WTC11 (cell line): ENCODE results near the gene ANO2. TPM values are rescaled to one million over a fixed set of nuclear protein-coding genes. Genes with fewer than 3 reads are reported as not detected.

Experiments used
- ATAC-seq: fragments of 200-7000 bp; cut with Tn5 transposase; 2 replicates; pipeline ENCODE4 v1.10.0; 2021; ENCODE audit warnings: mild to moderate bottlenecking, moderate library complexity
- CTCF ChIA-PET: fragments of 300-600 bp; sonication (Branson Sonifier 250); formaldehyde crosslinking; loops from one replicate; lab custom pipeline; 2021; ENCODE audit warnings: antibody characterized with exemption; lab: Charles Lee
- POLR2A ChIA-PET: fragments of 350-600 bp; sonication (Branson Sonifier 250); formaldehyde crosslinking; loops from one replicate; lab custom pipeline; 2021; ENCODE audit warnings: antibody characterized with exemption; lab: Charles Lee
- DNase-seq: peaks from one replicate; pipeline ENCODE4 v3.0.0; 2021; ENCODE audit warnings: low spot score
- H3K27ac Mint-ChIP-seq: 2 replicates; pipeline ENCODE4 v1.8.0; 2021; ENCODE audit warnings: mixed read lengths
- H3K27me3 Mint-ChIP-seq: 2 replicates; pipeline ENCODE4 v1.8.0; 2021; ENCODE audit warnings: low read depth, mild to moderate bottlenecking, moderate library complexity, mixed read lengths
- H3K36me3 Mint-ChIP-seq: 2 replicates; pipeline ENCODE4 v1.8.0; 2021; ENCODE audit warnings: mixed read lengths
- H3K4me1 Mint-ChIP-seq: 2 replicates; pipeline ENCODE4 v1.8.0; 2022; ENCODE audit warnings: mixed read lengths
- H3K4me3 Mint-ChIP-seq: 2 replicates; pipeline ENCODE4 v1.8.0; 2021; ENCODE audit warnings: mild to moderate bottlenecking, moderate library complexity, mixed read lengths
- H3K9me3 Mint-ChIP-seq: 2 replicates; pipeline ENCODE4 v1.8.0; 2021; ENCODE audit warnings: mixed read lengths
- ELF4 ChIP-seq: sonication (generic); formaldehyde crosslinking; IDR thresholded peaks from 2 replicates; pipeline ENCODE4 v1.8.1; 2022; ENCODE audit warnings: low read depth, mild to moderate bottlenecking, moderate library complexity, missing genetic modification reagents
- GABPB1 ChIP-seq: sonication (generic); formaldehyde crosslinking; IDR thresholded peaks from 2 replicates; pipeline ENCODE4 v1.8.1; 2023; ENCODE audit warnings: mild to moderate bottlenecking, missing genetic modification reagents
- IRF2 ChIP-seq: sonication (generic); formaldehyde crosslinking; IDR thresholded peaks from 2 replicates; pipeline ENCODE4 v1.8.0; 2022; ENCODE audit warnings: low read depth, missing genetic modification reagents, borderline replicate concordance
- KAT7 ChIP-seq: sonication (generic); formaldehyde crosslinking; IDR thresholded peaks from 2 replicates; pipeline ENCODE4 v1.8.1; 2023; ENCODE audit warnings: missing genetic modification reagents, mild to moderate bottlenecking, borderline replicate concordance
- RELA ChIP-seq: sonication (generic); formaldehyde crosslinking; IDR thresholded peaks from 2 replicates; pipeline ENCODE4 v1.8.1; 2022; ENCODE audit warnings: missing genetic modification reagents, mild to moderate bottlenecking, borderline replicate concordance
- RORB ChIP-seq: fragments of 250-450 bp; sonication (Bioruptor Pico); IDR thresholded peaks from 2 replicates; pipeline ENCODE4 v1.9.0; 2021; ENCODE audit warnings: mild to moderate bottlenecking
- TCF7 ChIP-seq: sonication (generic); formaldehyde crosslinking; IDR thresholded peaks from 2 replicates; pipeline ENCODE4 v1.8.0; 2022; ENCODE audit warnings: mild to moderate bottlenecking, low read depth, missing genetic modification reagents, moderate library complexity
- total RNA-seq: library from RNA; stranded (reverse); gene quantifications from 3 replicates; pipeline ENCODE4 v1.2.3, GENCODE V29; 2021
- TF ChIP-seq, protein P1 (sequence below): sonication (generic); formaldehyde crosslinking; IDR thresholded peaks from 2 replicates; pipeline ENCODE4 v1.8.1; 2022; ENCODE audit warnings: missing genetic modification reagents, borderline replicate concordance
- TF ChIP-seq, protein P2 (sequence below): sonication (generic); formaldehyde crosslinking; IDR thresholded peaks from 2 replicates; pipeline ENCODE4 v1.8.1; 2022; ENCODE audit warnings: low read depth, mild to moderate bottlenecking, moderate library complexity, missing genetic modification reagents, borderline replicate concordance
- TF ChIP-seq, protein P3 (sequence below): sonication (generic); formaldehyde crosslinking; IDR thresholded peaks from 2 replicates; pipeline ENCODE4 v1.8.0; 2023; ENCODE audit warnings: missing genetic modification reagents
- TF ChIP-seq, protein P4 (sequence below): sonication (generic); formaldehyde crosslinking; IDR thresholded peaks from 2 replicates; pipeline ENCODE4 v1.8.1; 2023; ENCODE audit warnings: mild to moderate bottlenecking, missing genetic modification reagents, borderline replicate concordance
- TF ChIP-seq, protein P5 (sequence below): sonication (generic); formaldehyde crosslinking; IDR thresholded peaks from 2 replicates; pipeline ENCODE4 v1.8.1; 2023; ENCODE audit warnings: mild to moderate bottlenecking, missing genetic modification reagents

Gene ANO2
- total RNA-seq, 1 experiment from 2014 or later, result 2.8 TPM

DNA sequence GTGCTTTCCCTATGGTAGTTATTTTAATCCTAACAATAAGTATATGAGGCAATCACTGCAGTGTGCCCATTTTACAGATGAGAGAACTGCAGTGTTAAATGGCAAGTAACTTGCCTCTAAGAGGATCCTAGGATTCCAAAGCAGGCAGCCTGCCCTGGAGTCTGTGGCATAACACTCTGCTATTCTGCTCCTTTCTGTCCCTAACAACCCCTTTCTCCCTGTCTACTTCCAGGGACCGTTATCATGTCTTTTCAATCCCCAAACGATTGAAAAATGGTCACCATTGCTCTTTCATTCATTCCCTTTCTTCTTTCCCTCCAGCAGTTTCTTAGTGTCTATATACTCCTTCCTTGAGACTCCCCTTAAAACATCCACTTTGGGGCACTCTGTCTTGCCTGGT, 1.3 kb upstream of the ANO2 start (continued):
- TF ChIP-seq, protein P1, sequence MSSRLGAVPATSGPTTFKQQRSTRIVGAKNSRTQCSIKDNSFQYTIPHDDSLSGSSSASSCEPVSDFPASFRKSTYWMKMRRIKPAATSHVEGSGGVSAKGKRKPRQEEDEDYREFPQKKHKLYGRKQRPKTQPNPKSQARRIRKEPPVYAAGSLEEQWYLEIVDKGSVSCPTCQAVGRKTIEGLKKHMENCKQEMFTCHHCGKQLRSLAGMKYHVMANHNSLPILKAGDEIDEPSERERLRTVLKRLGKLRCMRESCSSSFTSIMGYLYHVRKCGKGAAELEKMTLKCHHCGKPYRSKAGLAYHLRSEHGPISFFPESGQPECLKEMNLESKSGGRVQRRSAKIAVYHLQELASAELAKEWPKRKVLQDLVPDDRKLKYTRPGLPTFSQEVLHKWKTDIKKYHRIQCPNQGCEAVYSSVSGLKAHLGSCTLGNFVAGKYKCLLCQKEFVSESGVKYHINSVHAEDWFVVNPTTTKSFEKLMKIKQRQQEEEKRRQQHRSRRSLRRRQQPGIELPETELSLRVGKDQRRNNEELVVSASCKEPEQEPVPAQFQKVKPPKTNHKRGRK (CRISPR knock-in tag), result no peak
- TF ChIP-seq IRF2 (CRISPR knock-in tag) (no peak), GABPB1 (no peak), ELF4 (CRISPR knock-in tag) (no peak), TCF7 (no peak), RELA (CRISPR knock-in tag) (no peak)
- TF ChIP-seq, protein P2, sequence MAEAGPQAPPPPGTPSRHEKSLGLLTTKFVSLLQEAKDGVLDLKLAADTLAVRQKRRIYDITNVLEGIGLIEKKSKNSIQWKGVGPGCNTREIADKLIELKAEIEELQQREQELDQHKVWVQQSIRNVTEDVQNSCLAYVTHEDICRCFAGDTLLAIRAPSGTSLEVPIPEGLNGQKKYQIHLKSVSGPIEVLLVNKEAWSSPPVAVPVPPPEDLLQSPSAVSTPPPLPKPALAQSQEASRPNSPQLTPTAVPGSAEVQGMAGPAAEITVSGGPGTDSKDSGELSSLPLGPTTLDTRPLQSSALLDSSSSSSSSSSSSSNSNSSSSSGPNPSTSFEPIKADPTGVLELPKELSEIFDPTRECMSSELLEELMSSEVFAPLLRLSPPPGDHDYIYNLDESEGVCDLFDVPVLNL (CRISPR knock-in tag), result no peak
- TF ChIP-seq, all 79 proteins: peak for 0

DNA sequence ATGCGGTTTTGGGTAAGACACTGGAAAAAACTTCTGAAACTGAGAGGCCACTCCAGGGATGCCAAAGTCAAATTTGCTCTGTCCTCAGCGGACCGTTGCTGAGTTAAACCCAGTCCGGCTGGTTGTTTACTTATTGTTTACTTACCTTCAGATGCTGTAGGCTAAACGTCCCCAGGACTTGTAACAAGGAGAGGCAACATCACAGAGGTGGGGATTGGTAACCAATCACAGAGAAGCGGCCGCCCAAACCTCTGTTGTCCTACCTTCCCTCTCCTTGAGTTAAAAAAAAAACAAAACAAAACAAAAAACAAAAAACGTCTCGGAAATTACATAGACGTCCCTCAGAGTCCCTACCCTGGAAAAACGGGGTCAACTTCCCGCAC, 380 bp downstream of the ANO2 start:
- peak; percentile 63 for ATAC-seq
- DNase-seq, result no peak
- peaks cover 50% of the 10 kb centered on the region for H3K27me3 Mint-ChIP-seq
- H3K9me3 Mint-ChIP-seq, result peaks cover 11% of the 10 kb centered on the region
- ChIA-PET POLR2A (no interaction called here), CTCF (interaction anchor here (1.6 to 2.7 kb wide), 4 partner anchors 20 to 94 kb away, joined by 5 to 22 read pairs (median 11); no protein-coding TSS in a partner anchor)
- no peaks in the 10 kb centered on the region; the same call in 1 of the 2 replicates for H3K36me3 Mint-ChIP-seq
- peaks cover 26% of the 10 kb centered on the region for H3K4me1 Mint-ChIP-seq
- H3K27ac Mint-ChIP-seq, result no peak overlapping the region
- peak overlapping the region; percentile 92 for H3K4me3 Mint-ChIP-seq
- no peak for TF ChIP-seq KAT7 (CRISPR knock-in tag)
- no peak for TF ChIP-seq RORB (CRISPR knock-in tag)
- TF ChIP-seq, protein P3, sequence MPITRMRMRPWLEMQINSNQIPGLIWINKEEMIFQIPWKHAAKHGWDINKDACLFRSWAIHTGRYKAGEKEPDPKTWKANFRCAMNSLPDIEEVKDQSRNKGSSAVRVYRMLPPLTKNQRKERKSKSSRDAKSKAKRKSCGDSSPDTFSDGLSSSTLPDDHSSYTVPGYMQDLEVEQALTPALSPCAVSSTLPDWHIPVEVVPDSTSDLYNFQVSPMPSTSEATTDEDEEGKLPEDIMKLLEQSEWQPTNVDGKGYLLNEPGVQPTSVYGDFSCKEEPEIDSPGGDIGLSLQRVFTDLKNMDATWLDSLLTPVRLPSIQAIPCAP (CRISPR knock-in tag), result no peak
- TF ChIP-seq, protein P4, sequence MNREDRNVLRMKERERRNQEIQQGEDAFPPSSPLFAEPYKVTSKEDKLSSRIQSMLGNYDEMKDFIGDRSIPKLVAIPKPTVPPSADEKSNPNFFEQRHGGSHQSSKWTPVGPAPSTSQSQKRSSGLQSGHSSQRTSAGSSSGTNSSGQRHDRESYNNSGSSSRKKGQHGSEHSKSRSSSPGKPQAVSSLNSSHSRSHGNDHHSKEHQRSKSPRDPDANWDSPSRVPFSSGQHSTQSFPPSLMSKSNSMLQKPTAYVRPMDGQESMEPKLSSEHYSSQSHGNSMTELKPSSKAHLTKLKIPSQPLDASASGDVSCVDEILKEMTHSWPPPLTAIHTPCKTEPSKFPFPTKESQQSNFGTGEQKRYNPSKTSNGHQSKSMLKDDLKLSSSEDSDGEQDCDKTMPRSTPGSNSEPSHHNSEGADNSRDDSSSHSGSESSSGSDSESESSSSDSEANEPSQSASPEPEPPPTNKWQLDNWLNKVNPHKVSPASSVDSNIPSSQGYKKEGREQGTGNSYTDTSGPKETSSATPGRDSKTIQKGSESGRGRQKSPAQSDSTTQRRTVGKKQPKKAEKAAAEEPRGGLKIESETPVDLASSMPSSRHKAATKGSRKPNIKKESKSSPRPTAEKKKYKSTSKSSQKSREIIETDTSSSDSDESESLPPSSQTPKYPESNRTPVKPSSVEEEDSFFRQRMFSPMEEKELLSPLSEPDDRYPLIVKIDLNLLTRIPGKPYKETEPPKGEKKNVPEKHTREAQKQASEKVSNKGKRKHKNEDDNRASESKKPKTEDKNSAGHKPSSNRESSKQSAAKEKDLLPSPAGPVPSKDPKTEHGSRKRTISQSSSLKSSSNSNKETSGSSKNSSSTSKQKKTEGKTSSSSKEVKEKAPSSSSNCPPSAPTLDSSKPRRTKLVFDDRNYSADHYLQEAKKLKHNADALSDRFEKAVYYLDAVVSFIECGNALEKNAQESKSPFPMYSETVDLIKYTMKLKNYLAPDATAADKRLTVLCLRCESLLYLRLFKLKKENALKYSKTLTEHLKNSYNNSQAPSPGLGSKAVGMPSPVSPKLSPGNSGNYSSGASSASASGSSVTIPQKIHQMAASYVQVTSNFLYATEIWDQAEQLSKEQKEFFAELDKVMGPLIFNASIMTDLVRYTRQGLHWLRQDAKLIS (CRISPR knock-in tag), result no peak
- TF ChIP-seq, protein P2 (CRISPR knock-in tag), result no peak
- TF ChIP-seq, protein P5, sequence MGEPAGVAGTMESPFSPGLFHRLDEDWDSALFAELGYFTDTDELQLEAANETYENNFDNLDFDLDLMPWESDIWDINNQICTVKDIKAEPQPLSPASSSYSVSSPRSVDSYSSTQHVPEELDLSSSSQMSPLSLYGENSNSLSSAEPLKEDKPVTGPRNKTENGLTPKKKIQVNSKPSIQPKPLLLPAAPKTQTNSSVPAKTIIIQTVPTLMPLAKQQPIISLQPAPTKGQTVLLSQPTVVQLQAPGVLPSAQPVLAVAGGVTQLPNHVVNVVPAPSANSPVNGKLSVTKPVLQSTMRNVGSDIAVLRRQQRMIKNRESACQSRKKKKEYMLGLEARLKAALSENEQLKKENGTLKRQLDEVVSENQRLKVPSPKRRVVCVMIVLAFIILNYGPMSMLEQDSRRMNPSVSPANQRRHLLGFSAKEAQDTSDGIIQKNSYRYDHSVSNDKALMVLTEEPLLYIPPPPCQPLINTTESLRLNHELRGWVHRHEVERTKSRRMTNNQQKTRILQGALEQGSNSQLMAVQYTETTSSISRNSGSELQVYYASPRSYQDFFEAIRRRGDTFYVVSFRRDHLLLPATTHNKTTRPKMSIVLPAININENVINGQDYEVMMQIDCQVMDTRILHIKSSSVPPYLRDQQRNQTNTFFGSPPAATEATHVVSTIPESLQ, result no peak
